Spinal cord (tissue), 10 donors: ENCODE measurements around the gene CROCC2. TPM values are rescaled to one million over a fixed set of nuclear protein-coding genes. Genes with fewer than 3 reads are reported as not detected.

Source experiments
- DNase-seq, 6 donors: peaks; one replicate each; pipeline versions ENCODE4 v3.0.0 to v3.0.0-alpha.2; 2013 to 2015; ENCODE audit warnings: low spot score in 6 of 6, low read depth in 4 of 6
- H3K27ac ChIP-seq: one replicate; pipeline ENCODE4 v1.5.1; 2013; ENCODE audit warnings: low read depth, low read length, control low read depth
- H3K27me3 ChIP-seq: one replicate; pipeline ENCODE4 v1.6.1; 2013; ENCODE audit warnings: low read length; ENCODE audit not compliant: control insufficient read depth, insufficient read depth
- H3K36me3 ChIP-seq: one replicate; pipeline ENCODE4 v1.6.1; 2013; ENCODE audit warnings: low read length; ENCODE audit not compliant: control insufficient read depth, insufficient read depth
- H3K4me1 ChIP-seq: one replicate; pipeline ENCODE4 v1.6.1; 2013; ENCODE audit warnings: low read length; ENCODE audit not compliant: control insufficient read depth, insufficient read depth
- H3K4me3 ChIP-seq: one replicate; pipeline ENCODE4 v1.5.1; 2013; ENCODE audit warnings: low read depth, low read length, control low read depth
- H3K9me3 ChIP-seq: one replicate; pipeline ENCODE4 v1.6.1; 2013; ENCODE audit warnings: low read length; ENCODE audit not compliant: control insufficient read depth, insufficient read depth
- WGBS: methylation state at CpG from one replicate; pipeline ENCODE4 v1.1.5; 2013; ENCODE audit warnings: missing lambda C conversion rate; ENCODE audit not compliant: insufficient coverage; 5-methylcytosine and 5-hydroxymethylcytosine counted together
- polyA plus RNA-seq, 2 donors: library from polyadenylated mRNA; unstranded; fragments of 120-200 nt; gene quantifications; one replicate each; pipeline ENCODE4 v1.2.1, GENCODE V29; 2013; ENCODE audit not compliant: insufficient read length in 2 of 2
- total RNA-seq, 2 donors: library from RNA; depleted of rRNA in 1 of 2; stranded (reverse); fragments of 120-200 nt in 1 of 2; fragments of >200 nt in 1 of 2; gene quantifications; one replicate each; pipeline versions ENCODE4 v1.2.3 to v1.2.4, GENCODE V29; 2013 to 2014
- donor health status: healthy.

Gene CROCC2
- total and polyA plus RNA-seq, 4 donors, result 0.30 to 4.4 (median 3.0) TPM

DNA sequence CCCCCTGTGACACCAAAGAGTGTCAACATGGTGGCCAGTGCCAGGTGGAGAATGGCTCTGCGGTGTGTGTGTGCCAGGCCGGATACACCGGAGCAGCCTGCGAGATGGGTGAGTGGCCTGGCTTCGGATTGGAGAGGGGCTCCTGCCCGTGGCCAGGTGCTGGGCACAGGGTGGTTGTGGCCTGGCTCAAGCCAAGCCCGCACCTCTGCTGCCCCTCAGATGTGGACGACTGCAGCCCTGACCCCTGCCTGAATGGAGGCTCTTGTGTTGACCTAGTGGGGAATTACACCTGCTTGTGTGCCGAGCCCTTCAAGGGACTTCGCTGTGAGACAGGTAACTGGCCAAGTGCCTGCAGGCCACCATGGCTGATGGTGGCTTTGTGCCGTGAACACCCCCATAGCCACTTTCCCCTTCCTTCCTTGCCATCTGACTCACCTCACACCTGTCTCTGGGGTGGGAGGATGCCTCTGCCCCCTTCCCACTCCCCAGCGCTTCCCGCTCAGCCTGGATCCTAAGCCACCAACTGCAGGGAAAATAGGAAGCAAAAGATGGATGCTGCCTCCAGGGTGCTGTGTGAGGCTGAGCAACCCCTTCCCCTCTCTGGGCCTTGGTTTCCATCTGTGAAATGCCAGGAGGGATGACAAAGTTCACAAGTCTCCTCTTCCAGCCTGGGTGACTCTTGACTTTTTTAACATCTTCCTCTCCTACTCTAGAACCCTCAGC lies 134.1 kb downstream of the CROCC2 start:
- DNase-seq, result no peak
- WGBS, result 94% methylated on average over 13 of the region's 13 CpGs
- Histone ChIP-seq H3K9me3 (peaks cover 4% of the 10 kb centered on the region), H3K4me1 (peaks cover 16% of the 10 kb centered on the region), H3K27me3 (peaks cover 21% of the 10 kb centered on the region), H3K36me3 (no peaks in the 10 kb centered on the region), H3K4me3 (no peak overlapping the region), H3K27ac (no peak overlapping the region)

- Histone ChIP-seq H3K4me3 (no peak overlapping the region), H3K36me3 (no peaks in the 10 kb centered on the region), H3K4me1 (peaks cover 5% of the 10 kb centered on the region), H3K9me3 (peaks cover 4% of the 10 kb centered on the region), H3K27me3 (peaks cover 11% of the 10 kb centered on the region), H3K27ac (no peak overlapping the region)
- no peak for DNase-seq
- WGBS, result 71% methylated on average over 3 of the region's 5 CpGs
Measured at GRCh38 chr2:241041589-241042158, 135.5 kb downstream of the CROCC2 start.

Other genes with a start within 250 kb of the CROCC2 start
- not detected for gene AQP12B, start 223.5 kb upstream of the CROCC2 start, total RNA-seq
- gene AQP12B, start 223.5 kb upstream of the CROCC2 start, polyA plus RNA-seq, result under 1 TPM; 0.44 to 0.56 TPM
- gene AQP12A, start 214.5 kb upstream of the CROCC2 start, total RNA-seq, result not detected
- gene AQP12A, start 214.5 kb upstream of the CROCC2 start, polyA plus RNA-seq, result under 1 TPM in 1 of 2 donors, not detected in 1; 0.62 TPM
- gene KIF1A, start 86.1 kb upstream of the CROCC2 start, total RNA-seq, result 100 to 1,000 TPM; 125 to 186 TPM
- 100 to 1,000 TPM; 449 to 519 TPM for gene KIF1A, start 86.1 kb upstream of the CROCC2 start, polyA plus RNA-seq
- under 1 TPM in 1 of 2 donors, not detected in 1; 0.17 TPM for gene AGXT, start 37.5 kb upstream of the CROCC2 start, total RNA-seq
- not detected for gene AGXT, start 37.5 kb upstream of the CROCC2 start, polyA plus RNA-seq
- under 1 TPM in 1 of 2 donors, not detected in 1; 0.22 TPM for gene MAB21L4, start 10.2 kb upstream of the CROCC2 start, total RNA-seq
- gene MAB21L4, start 10.2 kb upstream of the CROCC2 start, polyA plus RNA-seq, result under 1 TPM in 1 of 2 donors, not detected in 1; 0.35 TPM
- 10 to 100 TPM; 23.5 to 93.7 TPM for gene SNED1, start 92.3 kb downstream of the CROCC2 start, total RNA-seq
- gene SNED1, start 92.3 kb downstream of the CROCC2 start, polyA plus RNA-seq, result 10 to 100 TPM in 1 of 2 donors, 1 to 10 TPM in 1; 6.0 to 30.0 TPM
- gene MTERF4, start 196.0 kb downstream of the CROCC2 start, total RNA-seq, result 10 to 100 TPM; 41.8 to 45.0 TPM
- 10 to 100 TPM; 58.0 to 68.2 TPM for gene MTERF4, start 196.0 kb downstream of the CROCC2 start, polyA plus RNA-seq
- 1 to 10 TPM; 8.6 to 9.0 TPM for gene PASK, start 243.1 kb downstream of the CROCC2 start, total RNA-seq
- gene PASK, start 243.1 kb downstream of the CROCC2 start, polyA plus RNA-seq, result 10 to 100 TPM; 20.1 to 25.3 TPM
- gene PPP1R7, start 244.1 kb downstream of the CROCC2 start, total RNA-seq, result 10 to 100 TPM; 40.6 to 73.8 TPM
- gene PPP1R7, start 244.1 kb downstream of the CROCC2 start, polyA plus RNA-seq, result 100 to 1,000 TPM in 1 of 2 donors, 10 to 100 TPM in 1; 93.0 to 101 TPM